HG02884 (cell line): ENCODE data around the gene MAP2K6.

Source experiments
- ATAC-seq: cut with Tn5 transposase; IDR thresholded peaks from one replicate; pipeline ENCODE4 v1.9.1; 2021; ENCODE audit warnings: mild to moderate bottlenecking, moderate library complexity; ENCODE audit not compliant: unreplicated experiment

Gene MAP2K6

GRCh38 chr17:69574257-69575197 is 160.0 kb downstream of the MAP2K6 start:
- ATAC-seq, result no peak

- ATAC-seq, result peak; percentile 45
Observed at GRCh38 chr17:69575346-69575761, 160.9 kb downstream of the MAP2K6 start.

GRCh38 chr17:69577098-69577497 is 162.6 kb downstream of the MAP2K6 start:
- no peak for ATAC-seq

- no peak for ATAC-seq
Observed at GRCh38 chr17:69578385-69578936, 164.0 kb downstream of the MAP2K6 start.

- ATAC-seq, result no peak
Observed at GRCh38 chr17:69579961-69580677, 165.6 kb downstream of the MAP2K6 start.

- ATAC-seq, result peak; percentile 69
Observed at GRCh38 chr17:69581061-69581961, 166.8 kb downstream of the MAP2K6 start.

- ATAC-seq, result no peak
Observed at GRCh38 chr17:69588316-69588715, 173.8 kb downstream of the MAP2K6 start.

GRCh38 chr17:69588827-69589239 is 174.3 kb downstream of the MAP2K6 start:
- ATAC-seq, result no peak

- ATAC-seq, result no peak
Observed at GRCh38 chr17:69590671-69591070, 176.2 kb downstream of the MAP2K6 start.

GRCh38 chr17:69592692-69593350 is 178.3 kb downstream of the MAP2K6 start:
- ATAC-seq, result no peak

- no peak for ATAC-seq
Observed at GRCh38 chr17:69593351-69593715, 178.8 kb downstream of the MAP2K6 start.

GRCh38 chr17:69593716-69594115 is 179.2 kb downstream of the MAP2K6 start:
- ATAC-seq, result no peak

GRCh38 chr17:69594641-69595040 is 180.1 kb downstream of the MAP2K6 start:
- no peak for ATAC-seq

GRCh38 chr17:69596141-69596540 is 181.6 kb downstream of the MAP2K6 start:
- ATAC-seq, result no peak

GRCh38 chr17:69597898-69598692 is 183.6 kb downstream of the MAP2K6 start:
- ATAC-seq, result no peak

- ATAC-seq, result no peak
Observed at GRCh38 chr17:69602972-69603371, 188.5 kb downstream of the MAP2K6 start.
